Sigmoid colon (tissue), 4 donors: ENCODE data around the gene GDNF.

Experiments
- CTCF ChIP-seq, 4 experiments: fragments of 450-650 bp in 3 of 4; fragments of 200-600 bp in 1 of 4; IDR thresholded peaks; one replicate each; pipeline ENCODE4 v1.5.1; 2016 to 2019; ENCODE audit warnings: antibody characterized with exemption in 4 of 4, mild to moderate bottlenecking in 3 of 4, moderate library complexity in 2 of 4
- POLR2A ChIP-seq, 2 donors: fragments of 450-650 bp; IDR thresholded peaks; one replicate each; pipeline ENCODE4 v1.6.1; 2016; ENCODE audit warnings: antibody characterized with exemption in 2 of 2, mild to moderate bottlenecking in 2 of 2, moderate library complexity in 2 of 2
- POLR2AphosphoS5 ChIP-seq, 4 donors: sonication (generic); formaldehyde crosslinking; IDR thresholded peaks; one replicate each; pipeline ENCODE4 v1.6.1; 2017; ENCODE audit warnings: antibody characterized with exemption in 4 of 4

GRCh38 chr5:37886242-37886905 is 46.5 kb upstream of the GDNF start:
- no peak for TF ChIP-seq CTCF (IDR thresholded peaks at IDR 0.05)
- no peak for TF ChIP-seq POLR2AphosphoS5 (IDR thresholded peaks at IDR 0.05)
- no peak for TF ChIP-seq POLR2A (IDR thresholded peaks at IDR 0.05)
